ENCODE data around the gene PPP1R14C. TPM values are rescaled to one million over a fixed set of nuclear protein-coding genes. Genes with fewer than 3 reads are reported as not detected.

Gene PPP1R14C
- under 1 TPM in 1 of 2 donors, not detected in 1; 0.73 TPM for total RNA-seq

GRCh38 chr6:150142670-150143515 is at the start of gene PPP1R14C:
PPP1R14C (plus strand) TSS chr6:150143044; CDS start chr6:150143193, 149 bp downstream.
- peaks cover 48 to 75% of the 10 kb centered on the region in 2 donors for H3K27me3 Mint-ChIP-seq
- peaks cover 0 to 7% of the 10 kb centered on the region in 2 donors for H3K4me1 Mint-ChIP-seq (ENCODE audit: low read depth in 2 of 2)
- no peak for DNase-seq (ENCODE audit: low spot score)
- H3K4me3 Mint-ChIP-seq = peak within 1 kb of the TSS; percentile 58
- peak; percentile 70 to 75 for ATAC-seq
- H3K36me3 Mint-ChIP-seq = no peaks in the 10 kb centered on the region
- H3K27ac Mint-ChIP-seq = no peak within 1 kb of the TSS
- no peaks in the 10 kb centered on the region for H3K9me3 Mint-ChIP-seq

GRCh38 chr6:150093397-150093796 is 49.4 kb upstream of the PPP1R14C start:
- no peak overlapping the region for H3K27ac Mint-ChIP-seq
- H3K9me3 Mint-ChIP-seq = no peaks in the 10 kb centered on the region
- peaks cover 0 to 3% of the 10 kb centered on the region in 2 donors for H3K4me1 Mint-ChIP-seq (ENCODE audit: low read depth in 2 of 2)
- peaks cover 17% of the 10 kb centered on the region in 2 donors for H3K27me3 Mint-ChIP-seq
- H3K36me3 Mint-ChIP-seq = no peaks in the 10 kb centered on the region
- ATAC-seq = no peak
- no peak overlapping the region for H3K4me3 Mint-ChIP-seq
- no peak for DNase-seq (ENCODE audit: low spot score)

- H3K9me3 Mint-ChIP-seq = no peaks in the 10 kb centered on the region
- peaks cover 0 to 3% of the 10 kb centered on the region in 2 donors for H3K4me1 Mint-ChIP-seq (ENCODE audit: low read depth in 2 of 2)
- H3K27ac Mint-ChIP-seq = no peak overlapping the region
- DNase-seq (ENCODE audit: low spot score) (no peak), ATAC-seq (no peak)
- no peaks in the 10 kb centered on the region for H3K36me3 Mint-ChIP-seq
- H3K4me3 Mint-ChIP-seq = no peak overlapping the region
- peaks cover 15 to 17% of the 10 kb centered on the region in 2 donors for H3K27me3 Mint-ChIP-seq
Measured at GRCh38 chr6:150098155-150098554, 44.7 kb upstream of the PPP1R14C start.

- Mint-ChIP-seq H3K9me3 (no peaks in the 10 kb centered on the region), H3K27me3 (peaks cover 13 to 17% of the 10 kb centered on the region in 2 donors), H3K36me3 (no peaks in the 10 kb centered on the region), H3K27ac (no peak overlapping the region), H3K4me1 (ENCODE audit: low read depth in 2 of 2) (peaks cover 0 to 3% of the 10 kb centered on the region in 2 donors), H3K4me3 (no peak overlapping the region)
- ATAC-seq (no peak), DNase-seq (ENCODE audit: low spot score) (no peak)
Measured at GRCh38 chr6:150099546-150099945, 43.3 kb upstream of the PPP1R14C start.

- Mint-ChIP-seq H3K27me3 (peaks cover 10 to 16% of the 10 kb centered on the region in 2 donors), H3K4me1 (ENCODE audit: low read depth in 2 of 2) (no peaks in the 10 kb centered on the region), H3K27ac (no peak overlapping the region), H3K36me3 (no peaks in the 10 kb centered on the region), H3K4me3 (no peak overlapping the region), H3K9me3 (no peaks in the 10 kb centered on the region)
- ATAC-seq (no peak), DNase-seq (ENCODE audit: low spot score) (no peak)
Measured at GRCh38 chr6:150099953-150100352, 42.9 kb upstream of the PPP1R14C start.

GRCh38 chr6:150100745-150101144 is 42.1 kb upstream of the PPP1R14C start:
- ATAC-seq = no peak

GRCh38 chr6:150102750-150103270 is 40.0 kb upstream of the PPP1R14C start:
- Mint-ChIP-seq H3K27me3 (peaks cover 5 to 8% of the 10 kb centered on the region in 2 donors), H3K36me3 (no peaks in the 10 kb centered on the region), H3K4me1 (ENCODE audit: low read depth in 2 of 2) (no peaks in the 10 kb centered on the region), H3K9me3 (no peaks in the 10 kb centered on the region), H3K4me3 (no peak overlapping the region), H3K27ac (no peak overlapping the region)
- no peak for DNase-seq (ENCODE audit: low spot score)
- no peak for ATAC-seq

More at GRCh38 chr6:150100745-150101144, 42.1 kb upstream of the PPP1R14C start:
- H3K4me3 Mint-ChIP-seq = no peak overlapping the region
- no peak for DNase-seq (ENCODE audit: low spot score)
- H3K36me3 Mint-ChIP-seq = no peaks in the 10 kb centered on the region
- H3K9me3 Mint-ChIP-seq = no peaks in the 10 kb centered on the region
- no peak overlapping the region for H3K27ac Mint-ChIP-seq
- no peaks in the 10 kb centered on the region for H3K4me1 Mint-ChIP-seq (ENCODE audit: low read depth in 2 of 2)
- peaks cover 3 to 8% of the 10 kb centered on the region in 2 donors for H3K27me3 Mint-ChIP-seq

- ATAC-seq (no peak), DNase-seq (ENCODE audit: low spot score) (no peak)
- Mint-ChIP-seq H3K4me1 (ENCODE audit: low read depth in 2 of 2) (no peaks in the 10 kb centered on the region), H3K36me3 (no peaks in the 10 kb centered on the region), H3K9me3 (no peaks in the 10 kb centered on the region), H3K27me3 (peaks cover 11% of the 10 kb centered on the region in 2 donors), H3K4me3 (no peak overlapping the region), H3K27ac (no peak overlapping the region)
Measured at GRCh38 chr6:150112233-150112632, 30.6 kb upstream of the PPP1R14C start.

GRCh38 chr6:150115769-150116168 is 27.1 kb upstream of the PPP1R14C start:
- Mint-ChIP-seq H3K9me3 (no peaks in the 10 kb centered on the region), H3K27me3 (peaks cover 9 to 11% of the 10 kb centered on the region in 2 donors), H3K36me3 (no peaks in the 10 kb centered on the region), H3K4me3 (no peak overlapping the region), H3K27ac (no peak overlapping the region), H3K4me1 (ENCODE audit: low read depth in 2 of 2) (peaks cover 13 to 17% of the 10 kb centered on the region in 2 donors)
- no peak for ATAC-seq
- no peak for DNase-seq (ENCODE audit: low spot score)

GRCh38 chr6:150116200-150116800 is 26.5 kb upstream of the PPP1R14C start:
- no peak for DNase-seq (ENCODE audit: low spot score)
- H3K36me3 Mint-ChIP-seq = no peaks in the 10 kb centered on the region
- H3K27ac Mint-ChIP-seq = no peak overlapping the region
- no peak for ATAC-seq
- peaks cover 4 to 9% of the 10 kb centered on the region in 2 donors for H3K27me3 Mint-ChIP-seq
- peaks cover 13 to 17% of the 10 kb centered on the region in 2 donors for H3K4me1 Mint-ChIP-seq (ENCODE audit: low read depth in 2 of 2)
- H3K9me3 Mint-ChIP-seq = no peaks in the 10 kb centered on the region
- no peak overlapping the region for H3K4me3 Mint-ChIP-seq

GRCh38 chr6:150118203-150118602 is 24.6 kb upstream of the PPP1R14C start:
- H3K9me3 Mint-ChIP-seq = no peaks in the 10 kb centered on the region
- H3K36me3 Mint-ChIP-seq = no peaks in the 10 kb centered on the region
- H3K27ac Mint-ChIP-seq = no peak overlapping the region
- no peak for DNase-seq (ENCODE audit: low spot score)
- H3K27me3 Mint-ChIP-seq = peaks cover 2 to 9% of the 10 kb centered on the region in 2 donors
- ATAC-seq = no peak
- H3K4me1 Mint-ChIP-seq (ENCODE audit: low read depth in 2 of 2) = peaks cover 13 to 18% of the 10 kb centered on the region in 2 donors
- H3K4me3 Mint-ChIP-seq = no peak overlapping the region

GRCh38 chr6:150118627-150119026 is 24.2 kb upstream of the PPP1R14C start:
- no peak for DNase-seq (ENCODE audit: low spot score)
- Mint-ChIP-seq H3K36me3 (no peaks in the 10 kb centered on the region), H3K27ac (no peak overlapping the region), H3K9me3 (no peaks in the 10 kb centered on the region), H3K27me3 (peaks cover 2 to 13% of the 10 kb centered on the region in 2 donors), H3K4me3 (no peak overlapping the region), H3K4me1 (ENCODE audit: low read depth in 2 of 2) (peaks cover 13 to 22% of the 10 kb centered on the region in 2 donors)
- no peak for ATAC-seq

- H3K9me3 Mint-ChIP-seq = no peaks in the 10 kb centered on the region
- no peak for DNase-seq (ENCODE audit: low spot score)
- H3K4me3 Mint-ChIP-seq = no peak overlapping the region
- H3K36me3 Mint-ChIP-seq = no peaks in the 10 kb centered on the region
- peaks cover 2 to 18% of the 10 kb centered on the region in 2 donors for H3K27me3 Mint-ChIP-seq
- ATAC-seq = no peak
- H3K4me1 Mint-ChIP-seq (ENCODE audit: low read depth in 2 of 2) = peaks cover 13 to 28% of the 10 kb centered on the region in 2 donors
- H3K27ac Mint-ChIP-seq = no peak overlapping the region
Measured at GRCh38 chr6:150119173-150119572, 23.7 kb upstream of the PPP1R14C start.

GRCh38 chr6:150123645-150124044 is 19.2 kb upstream of the PPP1R14C start:
- peaks cover 7 to 28% of the 10 kb centered on the region in 2 donors for H3K27me3 Mint-ChIP-seq
- H3K27ac Mint-ChIP-seq = no peak overlapping the region
- H3K36me3 Mint-ChIP-seq = no peaks in the 10 kb centered on the region
- H3K9me3 Mint-ChIP-seq = no peaks in the 10 kb centered on the region
- no peak for ATAC-seq
- DNase-seq (ENCODE audit: low spot score) = no peak
- H3K4me3 Mint-ChIP-seq = no peak overlapping the region
- peaks cover 13 to 27% of the 10 kb centered on the region in 2 donors for H3K4me1 Mint-ChIP-seq (ENCODE audit: low read depth in 2 of 2)

Data from natural killer cell treated with Interleukin-12 subunit alpha and Interleukin-12 subunit beta and Interleukin-15 and Interleukin-18, amount 100 ng/mL, for 72 hours (primary cell).